H1 (cell line): ENCODE measurements around the gene ZBTB42. TPM values are rescaled to one million over a fixed set of nuclear protein-coding genes. Genes with fewer than 3 reads are reported as not detected.

ENCODE experiments used
- CTCF ChIA-PET: fragments of 300-600 bp; sonication (Branson Sonifier 250); formaldehyde crosslinking; loops from one replicate; lab custom pipeline; 2021; ENCODE audit not compliant: partially characterized antibody; lab: Charles Lee
- POLR2A ChIA-PET: fragments of 300-600 bp; sonication (Branson Sonifier 250); formaldehyde crosslinking; loops from one replicate; lab custom pipeline; 2021; ENCODE audit warnings: inconsistent platforms; ENCODE audit not compliant: partially characterized antibody; lab: Charles Lee
- DNase-seq, 2 experiments: peaks; one replicate each; pipeline versions ENCODE4 v3.0.0 to v3.0.0-alpha.2; 2010 to 2022; ENCODE audit warnings: low spot score in 2 of 2, low read depth in 1 of 2, mixed read lengths in 1 of 2
- FAIRE-seq: peaks from 2 replicates; lab custom pipeline; 2011; peaks lifted over from hg19 to GRCh38; lab: Jason Lieb, UNC
- H2AFZ ChIP-seq: 2 replicates; pipeline ENCODE4 v1.8.1; 2012; ENCODE audit warnings: low read length, inconsistent platforms
- H2AK5ac ChIP-seq: 2 replicates; pipeline ENCODE4 v1.6.1; 2013; ENCODE audit warnings: low read depth, low read length
- H2BK120ac ChIP-seq: replicated peaks from 2 replicates; pipeline ENCODE3; 2013; ENCODE audit warnings: low read depth, low read length, inconsistent platforms
- H2BK12ac ChIP-seq: 2 replicates; pipeline ENCODE4 v1.6.1; 2013; ENCODE audit warnings: low read depth, low read length
- H2BK15ac ChIP-seq: 2 replicates; pipeline ENCODE4 v1.6.1; 2013; ENCODE audit warnings: low read length
- H2BK20ac ChIP-seq: 2 replicates; pipeline ENCODE4 v1.6.1; 2013; ENCODE audit warnings: low read length
- H2BK5ac ChIP-seq: 2 replicates; pipeline ENCODE4 v1.6.1; 2013; ENCODE audit warnings: low read depth, low read length
- H3K14ac ChIP-seq: 2 replicates; pipeline ENCODE4 v1.6.1; 2013; ENCODE audit warnings: inconsistent platforms; ENCODE audit not compliant: insufficient read length
- H3K18ac ChIP-seq: 2 replicates; pipeline ENCODE4 v1.6.1; 2013; ENCODE audit warnings: low read length; ENCODE audit errors: extremely low read depth
- H3K23ac ChIP-seq: 2 replicates; pipeline ENCODE4 v1.6.1; 2013; ENCODE audit warnings: inconsistent platforms; ENCODE audit not compliant: insufficient read length
- H3K23me2 ChIP-seq: 2 replicates; pipeline ENCODE4 v1.6.1; 2013; ENCODE audit warnings: low read depth, low read length
- H3K27ac ChIP-seq: 2 replicates; pipeline ENCODE4 v1.6.1; 2011; ENCODE audit warnings: low read depth, low read length, inconsistent platforms
- H3K27me3 ChIP-seq, 4 experiments: replicated peaks in 1 of 4; 1 replicate in 1 of 4; 2 replicates in 3 of 4; pipeline versions ENCODE4 v1.6.1 to v1.8.1; 2011 to 2013; ENCODE audit warnings: low read length in 3 of 4, mild to moderate bottlenecking in 3 of 4, inconsistent platforms in 2 of 4, mixed read lengths in 2 of 4, moderate library complexity in 1 of 4; ENCODE audit not compliant: control insufficient read depth in 3 of 4, insufficient read depth in 3 of 4; ENCODE audit errors: extremely low read depth in 1 of 4
- H3K36me3 ChIP-seq, 4 experiments: 2 replicates each; pipeline versions ENCODE4 v1.6.1 to v1.8.1; 2011 to 2013; ENCODE audit warnings: mild to moderate bottlenecking in 4 of 4, low read length in 3 of 4, moderate library complexity in 2 of 4, control low read depth in 1 of 4, inconsistent platforms in 1 of 4; ENCODE audit not compliant: insufficient read depth in 4 of 4, control insufficient read depth in 2 of 4
- H3K4ac ChIP-seq: replicated peaks from 2 replicates; pipeline ENCODE3; 2013; ENCODE audit warnings: low read length, low read depth, mixed read lengths, inconsistent platforms; ENCODE audit not compliant: insufficient read length
- H3K4me1 ChIP-seq, 4 experiments: replicated peaks in 1 of 4; 1 replicate in 1 of 4; 2 replicates in 3 of 4; pipeline versions ENCODE4 v1.6.1 to v1.8.1; 2011 to 2013; ENCODE audit warnings: low read length in 3 of 4, inconsistent platforms in 2 of 4, mixed read lengths in 1 of 4; ENCODE audit not compliant: insufficient read depth in 4 of 4, control insufficient read depth in 3 of 4
- H3K4me2 ChIP-seq, 2 experiments: 2 replicates each; pipeline versions ENCODE4 v1.6.1 to v1.8.1; 2011 to 2013; ENCODE audit warnings: low read depth in 2 of 2, low read length in 2 of 2, control low read depth in 1 of 2, inconsistent platforms in 1 of 2, mild to moderate bottlenecking in 1 of 2; ENCODE audit not compliant: insufficient read depth in 1 of 2
- H3K4me3 ChIP-seq, 4 experiments: fragments of 200-600, 300-600 bp in 1 of 4; sonication (generic), shearing (Covaris generic), sonication (Bioruptor Twin) in 1 of 4; 2 replicates each; pipeline versions ENCODE4 v1.5.1 to v1.8.1; 2011 to 2016; ENCODE audit warnings: low read length in 4 of 4, low read depth in 3 of 4, control low read depth in 2 of 4, inconsistent platforms in 2 of 4, mild to moderate bottlenecking in 2 of 4, mixed read lengths in 1 of 4, moderate library complexity in 1 of 4; ENCODE audit not compliant: insufficient read depth in 2 of 4; ENCODE audit errors: extremely low read depth in 1 of 4
- H3K56ac ChIP-seq: replicated peaks from 2 replicates; pipeline ENCODE3; 2013; ENCODE audit warnings: low read depth, mild to moderate bottlenecking, mixed read lengths, low read length, inconsistent platforms; ENCODE audit not compliant: insufficient read length
- H3K79me1 ChIP-seq: 2 replicates; pipeline ENCODE4 v1.6.1; 2013; ENCODE audit warnings: low read depth, low read length, control low read depth
- H3K79me2 ChIP-seq, 2 experiments: 2 replicates each; pipeline versions ENCODE4 v1.6.1 to v1.8.1; 2012 to 2013; ENCODE audit warnings: low read length in 2 of 2, mild to moderate bottlenecking in 2 of 2, inconsistent platforms in 1 of 2; ENCODE audit not compliant: insufficient read depth in 2 of 2, control insufficient read depth in 1 of 2
- H3K9ac ChIP-seq, 4 experiments: replicated peaks in 1 of 4; 1 replicate in 1 of 4; 2 replicates in 3 of 4; pipeline versions ENCODE4 v1.6.1 to v1.8.1; 2011 to 2013; ENCODE audit warnings: low read depth in 3 of 4, low read length in 3 of 4, control low read depth in 2 of 4, mild to moderate bottlenecking in 2 of 4, moderate library complexity in 2 of 4, inconsistent platforms in 1 of 4; ENCODE audit errors: extremely low read depth in 1 of 4
- H3K9me3 ChIP-seq, 2 experiments: 2 replicates each; pipeline versions ENCODE4 v1.6.1 to v1.8.1; 2012 to 2013; ENCODE audit warnings: mild to moderate bottlenecking in 2 of 2, moderate library complexity in 2 of 2, control low read depth in 1 of 2, inconsistent platforms in 1 of 2, low read depth in 1 of 2, low read length in 1 of 2, mixed read lengths in 1 of 2; ENCODE audit not compliant: insufficient read depth in 2 of 2
- H4K20me1 ChIP-seq, 2 experiments: replicated peaks in 1 of 2; 2 replicates each; pipeline versions ENCODE3 to v1.8.1; 2011 to 2013; ENCODE audit warnings: inconsistent platforms in 2 of 2, low read length in 2 of 2, mild to moderate bottlenecking in 1 of 2; ENCODE audit not compliant: insufficient read depth in 2 of 2, control insufficient read depth in 1 of 2
- H4K5ac ChIP-seq: 2 replicates; pipeline ENCODE4 v1.6.1; 2013; ENCODE audit warnings: low read length, low read depth, mixed read lengths, inconsistent platforms; ENCODE audit not compliant: insufficient read length
- H4K8ac ChIP-seq: 2 replicates; pipeline ENCODE4 v1.8.0; 2013; ENCODE audit warnings: mild to moderate bottlenecking, moderate library complexity, low read length, inconsistent platforms; ENCODE audit not compliant: insufficient read depth; ENCODE audit errors: extremely low read depth
- H4K91ac ChIP-seq: replicated peaks from 2 replicates; pipeline ENCODE3; 2013; ENCODE audit warnings: low read length, mixed read lengths, inconsistent platforms; ENCODE audit not compliant: insufficient read length
- EP300 ChIP-seq, 2 experiments: IDR thresholded peaks; 1 replicate in 1 of 2; 2 replicates in 1 of 2; pipeline ENCODE4 v1.6.1; 2011 to 2012; ENCODE audit warnings: low read depth in 2 of 2, low read length in 2 of 2, mild to moderate bottlenecking in 2 of 2, borderline replicate concordance in 1 of 2, inconsistent platforms in 1 of 2, moderate library complexity in 1 of 2
- NRF1 ChIP-seq: IDR thresholded peaks from 2 replicates; pipeline ENCODE4 v1.6.1; 2011; ENCODE audit warnings: mild to moderate bottlenecking, low read depth, low read length, improper control_type of control experiment
- RNF2 ChIP-seq: fragments of 200-900, 300-1000 bp; sonication (generic); IDR thresholded peaks from 2 replicates; pipeline ENCODE4 v1.7.1; 2016; ENCODE audit warnings: borderline replicate concordance, low read depth, mild to moderate bottlenecking, antibody characterized with exemption, low read length; ENCODE audit not compliant: poor library complexity, severe bottlenecking; ENCODE audit errors: missing control alignments
- WGBS, 2 experiments: shearing (Covaris generic) in 1 of 2; methylation state at CpG; one replicate each; pipeline versions ENCODE4 v1.1.6 to v1.1.7; 2013 to 2015; ENCODE audit warnings: low lambda C conversion rate in 2 of 2, mixed read lengths in 2 of 2, inconsistent platforms in 1 of 2, low coverage in 1 of 2, missing lambda C conversion rate in 1 of 2; ENCODE audit not compliant: insufficient replicate concordance in 2 of 2, insufficient coverage in 1 of 2, insufficient read length in 1 of 2; ENCODE audit errors: extremely low coverage in 1 of 2, missing lambda C conversion rate in 1 of 2; 5-methylcytosine and 5-hydroxymethylcytosine counted together
- polyA plus RNA-seq, 7 experiments: library from polyadenylated mRNA; depleted of rRNA in 3 of 7; stranded (reverse) in 5 of 7; unstranded in 2 of 7; fragments of >200 nt in 5 of 7; fragments of 200-250 nt in 2 of 7; gene quantifications; 1 replicate in 5 of 7; 2 replicates in 1 of 7; 4 replicates in 1 of 7; pipeline versions ENCODE4 v1.2.1 to v1.2.3, GENCODE V29; 2011 to 2013; ENCODE audit warnings: missing spikeins in 2 of 7, mixed read lengths in 2 of 7
- total RNA-seq: library from RNA; stranded (reverse); fragmentation: NEBNext Ultra II Directional; extraction: Animal tissue kit (Norgen Biotek cat#: 25700); gene quantifications from 2 replicates; pipeline ENCODE4 v1.2.1, GENCODE V29; 2021

ZBTB42 gene
- total and polyA plus RNA-seq, 2 of the 8 experiments (the other 6 are each of a cell fraction or from before 2014, with no cell fraction given): 2.8 to 3.1 TPM

GRCh38 chr14:104813286-104813685, 12.4 kb downstream of the ZBTB42 start:
- Histone ChIP-seq H4K8ac (no peak overlapping the region), H4K91ac (no peak overlapping the region), H3K18ac (no peak overlapping the region), H3K79me1 (peaks cover 2% of the 10 kb centered on the region; the same call in 1 of the 2 replicates), H3K14ac (no peak overlapping the region), H2AFZ (no peak overlapping the region), H3K4me3 (no peak overlapping the region), H4K5ac (no peak overlapping the region), H3K9me3 (no peaks in the 10 kb centered on the region), H3K23me2 (peaks cover 9% of the 10 kb centered on the region; the same call in 1 of the 2 replicates), H4K20me1 (peaks cover 0 to 4% of the 10 kb centered on the region in 2 experiments), H3K27me3 (peaks cover 0 to 4% (median 0%) of the 10 kb centered on the region in 4 experiments; a peak in 4 of 7 replicates), H3K36me3 (peaks cover 0 to 1% (median 0%) of the 10 kb centered on the region in 4 experiments; a peak in 1 of 8 replicates), H2BK12ac (no peak overlapping the region), H2BK15ac (no peak overlapping the region), H2BK20ac (no peak overlapping the region), H3K4ac (no peak overlapping the region), H3K56ac (no peak overlapping the region), H3K4me2 (no peak overlapping the region), H3K79me2 (no peaks in the 10 kb centered on the region), H3K23ac (no peak overlapping the region), H3K27ac (no peak overlapping the region), H3K4me1 (peaks cover 0 to 5% (median under 1%) of the 10 kb centered on the region in 4 experiments; a peak in 3 of 7 replicates), H2AK5ac (no peak overlapping the region), H2BK5ac (no peak overlapping the region), H3K9ac (no peak overlapping the region), H2BK120ac (no peak overlapping the region)
- 88% methylated on average over 7 of the region's 7 CpGs; no CpG with 5 or more reads in 1 of the 2 experiments for WGBS, 2 experiments
- ChIA-PET POLR2A (interaction anchor here (0.8 to 1.1 kb wide), 3 partner anchors 8 to 60 kb away, joined by 3 read pairs; no protein-coding TSS in a partner anchor), CTCF (interaction anchor here (1.4 to 2.8 kb wide), 3 partner anchors 8 to 58 kb away, joined by 4 to 8 read pairs (median 7); no protein-coding TSS in a partner anchor)
- DNase-seq (no peak), FAIRE-seq (no peak)
- TF ChIP-seq EP300 (IDR thresholded peaks at IDR 0.05; ENCODE audit: borderline replicate concordance in 1 of 2, low read depth in 2 of 2, low read length in 2 of 2) (no peak), NRF1 (no peak), RNF2 (no peak)
